ENCODE measurements around the gene SPOCK2.
"Not testable (repeated sequence)": the region's sequence is repeated elsewhere in the genome, so short reads cannot be mapped to it uniquely, and the experiment has no call there.

SPOCK2 gene

GRCh38 chr10:72108830-72109635, 20.7 kb upstream of the SPOCK2 start:
- DNase-seq (ENCODE audit: low read depth, low spot score) = no peak

GRCh38 chr10:72108004-72108370, 19.6 kb upstream of the SPOCK2 start:
- DNase-seq (ENCODE audit: low read depth, low spot score) = not testable (repeated sequence)

- DNase-seq (ENCODE audit: low read depth, low spot score) = no peak
These were observed 19.1 kb upstream of the SPOCK2 start for GRCh38 chr10:72107325-72108003.

- DNase-seq (ENCODE audit: low read depth, low spot score) = no peak
These were observed 18.5 kb upstream of the SPOCK2 start for GRCh38 chr10:72106896-72107295.

- DNase-seq (ENCODE audit: low read depth, low spot score) = no peak
These were observed 18.0 kb upstream of the SPOCK2 start for GRCh38 chr10:72106154-72106849.

- DNase-seq (ENCODE audit: low read depth, low spot score) = no peak
These were observed 17.4 kb upstream of the SPOCK2 start for GRCh38 chr10:72105710-72106109.

GRCh38 chr10:72105098-72105475, 16.7 kb upstream of the SPOCK2 start:
- no peak for DNase-seq (ENCODE audit: low read depth, low spot score)

- no peak for DNase-seq (ENCODE audit: low read depth, low spot score)
These were observed 16.2 kb upstream of the SPOCK2 start for GRCh38 chr10:72104472-72105097.

- no peak for DNase-seq (ENCODE audit: low read depth, low spot score)
These were observed 11.2 kb upstream of the SPOCK2 start for GRCh38 chr10:72099600-72099921.

GRCh38 chr10:72098836-72099599, 10.7 kb upstream of the SPOCK2 start:
- DNase-seq (ENCODE audit: low read depth, low spot score) = no peak

GRCh38 chr10:72098301-72098835, 10.0 kb upstream of the SPOCK2 start:
- DNase-seq (ENCODE audit: low read depth, low spot score) = no peak

- no peak for DNase-seq (ENCODE audit: low read depth, low spot score)
These were observed 9.3 kb upstream of the SPOCK2 start for GRCh38 chr10:72097448-72098300.

GRCh38 chr10:72096115-72097000, 8.0 kb upstream of the SPOCK2 start:
- no peak for DNase-seq (ENCODE audit: low read depth, low spot score)

GRCh38 chr10:72095195-72095594, 6.8 kb upstream of the SPOCK2 start:
- no peak for DNase-seq (ENCODE audit: low read depth, low spot score)

GRCh38 chr10:72094574-72094973, 6.2 kb upstream of the SPOCK2 start:
- no peak for DNase-seq (ENCODE audit: low read depth, low spot score)

- no peak for DNase-seq (ENCODE audit: low read depth, low spot score)
These were observed 5.1 kb upstream of the SPOCK2 start for GRCh38 chr10:72093450-72093849.

- no peak for DNase-seq (ENCODE audit: low read depth, low spot score)
These were observed 4.6 kb upstream of the SPOCK2 start for GRCh38 chr10:72092987-72093386.

- DNase-seq (ENCODE audit: low read depth, low spot score) = no peak
These were observed 4.0 kb upstream of the SPOCK2 start for GRCh38 chr10:72092171-72092924.

- DNase-seq (ENCODE audit: low read depth, low spot score) = no peak
These were observed 2.0 kb upstream of the SPOCK2 start for GRCh38 chr10:72090326-72090725.

Measured in activated CD4-positive, CD25-positive, alpha-beta regulatory T cell treated with anti-CD3 and anti-CD28 coated beads, Interleukin-2, amount 50 U/mL, for 16 hours (primary cell).